22Rv1 (cell line): ENCODE data around the gene PTBP3.

Source experiments
- H3K27ac ChIP-seq: fragments of 450-650 bp; 2 replicates; pipeline ENCODE4 v1.5.1; 2017
- CTCF ChIP-seq: fragments of 450-650 bp; IDR thresholded peaks from 2 replicates; pipeline ENCODE4 v1.5.1; 2017; ENCODE audit warnings: mild to moderate bottlenecking
- ZFX ChIP-seq: fragments of 450-650 bp; IDR thresholded peaks from 2 replicates; pipeline ENCODE4 v1.6.1; 2017; ENCODE audit warnings: antibody characterized with exemption, borderline replicate concordance

Gene PTBP3

GRCh38 chr9:112315331-112316257 is 17.8 kb downstream of the PTBP3 start:
- no peak overlapping the region; the same call in 1 of the 2 replicates for H3K27ac ChIP-seq
- TF ChIP-seq ZFX (no peak), CTCF (no peak)

GRCh38 chr9:112312139-112312538 is 21.3 kb downstream of the PTBP3 start:
- H3K27ac ChIP-seq: no peak overlapping the region
- TF ChIP-seq ZFX: no peak
- no peak for TF ChIP-seq CTCF

- no peak overlapping the region for H3K27ac ChIP-seq
- no peak for TF ChIP-seq CTCF
- no peak for TF ChIP-seq ZFX
Measured at GRCh38 chr9:112311497-112311896, 21.9 kb downstream of the PTBP3 start.

GRCh38 chr9:112310826-112311225 is 22.6 kb downstream of the PTBP3 start:
- no peak overlapping the region for H3K27ac ChIP-seq
- no peak for TF ChIP-seq ZFX
- no peak for TF ChIP-seq CTCF

GRCh38 chr9:112308588-112308987 is 24.8 kb downstream of the PTBP3 start:
- no peak overlapping the region for H3K27ac ChIP-seq
- TF ChIP-seq CTCF: no peak
- TF ChIP-seq ZFX: no peak

- no peak overlapping the region for H3K27ac ChIP-seq
- TF ChIP-seq ZFX (no peak), CTCF (no peak)
Measured at GRCh38 chr9:112301420-112301819, 32.0 kb downstream of the PTBP3 start.

GRCh38 chr9:112299514-112299913 is 33.9 kb downstream of the PTBP3 start:
- TF ChIP-seq ZFX (no peak), CTCF (no peak)
- H3K27ac ChIP-seq: no peak overlapping the region
